ENCODE results near the gene CCDC50.

- TF ChIP-seq POLR2A (IDR thresholded peaks at IDR 0.05; ENCODE audit: low read depth, low read length), result no peak
- TF ChIP-seq CTCF (IDR thresholded peaks at IDR 0.05; ENCODE audit: extremely low read depth in 1 of 2, insufficient read depth in 1 of 2, low read depth in 1 of 2, low read length in 2 of 2), result no peak
- TF ChIP-seq JUN (IDR thresholded peaks at IDR 0.05; ENCODE audit: borderline replicate concordance, insufficient read depth, insufficient read length, low read depth), result no peak
- no peak for TF ChIP-seq EZH2 (IDR thresholded peaks at IDR 0.05; ENCODE audit: borderline replicate concordance, low read depth, low read length, severe bottlenecking)
- no peak for TF ChIP-seq MYC (IDR thresholded peaks at IDR 0.05; ENCODE audit: low read depth, low read length)
- TF ChIP-seq POLR2AphosphoS5 (IDR thresholded peaks at IDR 0.05; ENCODE audit: insufficient read depth, low read depth, low read length), result no peak
- TF ChIP-seq MAX (IDR thresholded peaks at IDR 0.05; ENCODE audit: insufficient read depth, insufficient read length), result no peak
These were observed 698 bp downstream of the CCDC50 start, which contains the start of gene UTS2B for GRCh38 chr3:191329654-191330529.

Measured in endothelial cell of umbilical vein (primary cell).